ENCODE data around the gene PDE2A. TPM values are rescaled to one million over a fixed set of nuclear protein-coding genes. Genes with fewer than 3 reads are reported as not detected.

Gene PDE2A
- total RNA-seq, 1 experiment from 2014 or later, result 3.7 TPM

DNA sequence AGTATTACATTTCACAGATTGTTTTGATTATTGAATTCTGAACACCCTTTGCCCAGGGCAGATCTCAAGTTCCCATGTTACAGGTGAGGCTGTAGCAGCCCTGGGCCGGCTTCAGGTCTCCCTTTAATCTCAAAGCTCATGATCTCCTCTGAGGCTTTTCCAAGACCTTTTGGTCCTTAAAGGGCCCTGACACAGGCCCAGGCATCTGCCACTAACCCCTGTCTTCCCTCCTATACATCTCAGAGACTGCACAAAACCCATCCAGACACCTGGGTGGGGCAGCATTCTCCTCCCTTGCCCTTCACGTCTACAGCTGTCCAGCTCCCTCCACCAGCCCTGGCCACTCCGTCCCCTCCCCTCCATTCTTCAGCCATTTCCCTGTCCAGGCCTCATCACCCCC lies 37.8 kb downstream of the PDE2A start:
- peak; percentile 11; the same call in 1 of the 2 replicates for ATAC-seq
- Mint-ChIP-seq H3K36me3 (no peaks in the 10 kb centered on the region), H3K4me1 (peaks cover 38% of the 10 kb centered on the region), H3K4me3 (no peak overlapping the region), H3K27me3 (ENCODE audit: low read depth) (peaks cover 5% of the 10 kb centered on the region), H3K27ac (no peak overlapping the region), H3K9me3 (no peaks in the 10 kb centered on the region)
- DNase-seq (ENCODE audit: low spot score), result no peak
- ChIA-PET CTCF (interaction anchor here (0.9 to 4.5 kb wide), 15 partner anchors 19 to 165 kb away, joined by 3 to 60 read pairs (median 6); partner anchors contain the start of gene STARD10), POLR2A (interaction anchor here (1.4 kb wide), 1 partner anchor 51 kb away, joined by 5 read pairs; no protein-coding TSS in a partner anchor)
- TF ChIP-seq OVOL2 (CRISPR knock-in tag; IDR thresholded peaks at IDR 0.05; ENCODE audit: borderline replicate concordance) (no peak), NFYB (CRISPR knock-in tag; conservative IDR thresholded peaks at IDR 0.05; ENCODE audit: low read depth) (no peak), ZNF263 (CRISPR knock-in tag; IDR thresholded peaks at IDR 0.05; ENCODE audit: low read depth) (no peak), RELA (CRISPR knock-in tag; IDR thresholded peaks at IDR 0.05; ENCODE audit: borderline replicate concordance) (no peak), ZNF317 (CRISPR knock-in tag; IDR thresholded peaks at IDR 0.05; ENCODE audit: borderline replicate concordance, low read depth) (no peak), IRF2 (CRISPR knock-in tag; IDR thresholded peaks at IDR 0.05; ENCODE audit: borderline replicate concordance, low read depth) (no peak), FOXJ3 (CRISPR knock-in tag; IDR thresholded peaks at IDR 0.05; ENCODE audit: borderline replicate concordance) (no peak), JUN (CRISPR knock-in tag; IDR thresholded peaks at IDR 0.05) (no peak)
- TF ChIP-seq, protein P1, sequence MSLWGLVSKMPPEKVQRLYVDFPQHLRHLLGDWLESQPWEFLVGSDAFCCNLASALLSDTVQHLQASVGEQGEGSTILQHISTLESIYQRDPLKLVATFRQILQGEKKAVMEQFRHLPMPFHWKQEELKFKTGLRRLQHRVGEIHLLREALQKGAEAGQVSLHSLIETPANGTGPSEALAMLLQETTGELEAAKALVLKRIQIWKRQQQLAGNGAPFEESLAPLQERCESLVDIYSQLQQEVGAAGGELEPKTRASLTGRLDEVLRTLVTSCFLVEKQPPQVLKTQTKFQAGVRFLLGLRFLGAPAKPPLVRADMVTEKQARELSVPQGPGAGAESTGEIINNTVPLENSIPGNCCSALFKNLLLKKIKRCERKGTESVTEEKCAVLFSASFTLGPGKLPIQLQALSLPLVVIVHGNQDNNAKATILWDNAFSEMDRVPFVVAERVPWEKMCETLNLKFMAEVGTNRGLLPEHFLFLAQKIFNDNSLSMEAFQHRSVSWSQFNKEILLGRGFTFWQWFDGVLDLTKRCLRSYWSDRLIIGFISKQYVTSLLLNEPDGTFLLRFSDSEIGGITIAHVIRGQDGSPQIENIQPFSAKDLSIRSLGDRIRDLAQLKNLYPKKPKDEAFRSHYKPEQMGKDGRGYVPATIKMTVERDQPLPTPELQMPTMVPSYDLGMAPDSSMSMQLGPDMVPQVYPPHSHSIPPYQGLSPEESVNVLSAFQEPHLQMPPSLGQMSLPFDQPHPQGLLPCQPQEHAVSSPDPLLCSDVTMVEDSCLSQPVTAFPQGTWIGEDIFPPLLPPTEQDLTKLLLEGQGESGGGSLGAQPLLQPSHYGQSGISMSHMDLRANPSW (CRISPR knock-in tag; conservative IDR thresholded peaks at IDR 0.05; ENCODE audit: low read depth), result no peak
- TF ChIP-seq, protein P2, sequence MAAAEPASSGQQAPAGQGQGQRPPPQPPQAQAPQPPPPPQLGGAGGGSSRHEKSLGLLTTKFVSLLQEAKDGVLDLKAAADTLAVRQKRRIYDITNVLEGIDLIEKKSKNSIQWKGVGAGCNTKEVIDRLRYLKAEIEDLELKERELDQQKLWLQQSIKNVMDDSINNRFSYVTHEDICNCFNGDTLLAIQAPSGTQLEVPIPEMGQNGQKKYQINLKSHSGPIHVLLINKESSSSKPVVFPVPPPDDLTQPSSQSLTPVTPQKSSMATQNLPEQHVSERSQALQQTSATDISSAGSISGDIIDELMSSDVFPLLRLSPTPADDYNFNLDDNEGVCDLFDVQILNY (CRISPR knock-in tag; IDR thresholded peaks at IDR 0.05), result no peak
- TF ChIP-seq, protein P3, sequence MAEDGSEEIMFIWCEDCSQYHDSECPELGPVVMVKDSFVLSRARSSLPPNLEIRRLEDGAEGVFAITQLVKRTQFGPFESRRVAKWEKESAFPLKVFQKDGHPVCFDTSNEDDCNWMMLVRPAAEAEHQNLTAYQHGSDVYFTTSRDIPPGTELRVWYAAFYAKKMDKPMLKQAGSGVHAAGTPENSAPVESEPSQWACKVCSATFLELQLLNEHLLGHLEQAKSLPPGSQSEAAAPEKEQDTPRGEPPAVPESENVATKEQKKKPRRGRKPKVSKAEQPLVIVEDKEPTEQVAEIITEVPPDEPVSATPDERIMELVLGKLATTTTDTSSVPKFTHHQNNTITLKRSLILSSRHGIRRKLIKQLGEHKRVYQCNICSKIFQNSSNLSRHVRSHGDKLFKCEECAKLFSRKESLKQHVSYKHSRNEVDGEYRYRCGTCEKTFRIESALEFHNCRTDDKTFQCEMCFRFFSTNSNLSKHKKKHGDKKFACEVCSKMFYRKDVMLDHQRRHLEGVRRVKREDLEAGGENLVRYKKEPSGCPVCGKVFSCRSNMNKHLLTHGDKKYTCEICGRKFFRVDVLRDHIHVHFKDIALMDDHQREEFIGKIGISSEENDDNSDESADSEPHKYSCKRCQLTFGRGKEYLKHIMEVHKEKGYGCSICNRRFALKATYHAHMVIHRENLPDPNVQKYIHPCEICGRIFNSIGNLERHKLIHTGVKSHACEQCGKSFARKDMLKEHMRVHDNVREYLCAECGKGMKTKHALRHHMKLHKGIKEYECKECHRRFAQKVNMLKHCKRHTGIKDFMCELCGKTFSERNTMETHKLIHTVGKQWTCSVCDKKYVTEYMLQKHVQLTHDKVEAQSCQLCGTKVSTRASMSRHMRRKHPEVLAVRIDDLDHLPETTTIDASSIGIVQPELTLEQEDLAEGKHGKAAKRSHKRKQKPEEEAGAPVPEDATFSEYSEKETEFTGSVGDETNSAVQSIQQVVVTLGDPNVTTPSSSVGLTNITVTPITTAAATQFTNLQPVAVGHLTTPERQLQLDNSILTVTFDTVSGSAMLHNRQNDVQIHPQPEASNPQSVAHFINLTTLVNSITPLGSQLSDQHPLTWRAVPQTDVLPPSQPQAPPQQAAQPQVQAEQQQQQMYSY (CRISPR knock-in tag; IDR thresholded peaks at IDR 0.05), result no peak
- TF ChIP-seq, protein P4, sequence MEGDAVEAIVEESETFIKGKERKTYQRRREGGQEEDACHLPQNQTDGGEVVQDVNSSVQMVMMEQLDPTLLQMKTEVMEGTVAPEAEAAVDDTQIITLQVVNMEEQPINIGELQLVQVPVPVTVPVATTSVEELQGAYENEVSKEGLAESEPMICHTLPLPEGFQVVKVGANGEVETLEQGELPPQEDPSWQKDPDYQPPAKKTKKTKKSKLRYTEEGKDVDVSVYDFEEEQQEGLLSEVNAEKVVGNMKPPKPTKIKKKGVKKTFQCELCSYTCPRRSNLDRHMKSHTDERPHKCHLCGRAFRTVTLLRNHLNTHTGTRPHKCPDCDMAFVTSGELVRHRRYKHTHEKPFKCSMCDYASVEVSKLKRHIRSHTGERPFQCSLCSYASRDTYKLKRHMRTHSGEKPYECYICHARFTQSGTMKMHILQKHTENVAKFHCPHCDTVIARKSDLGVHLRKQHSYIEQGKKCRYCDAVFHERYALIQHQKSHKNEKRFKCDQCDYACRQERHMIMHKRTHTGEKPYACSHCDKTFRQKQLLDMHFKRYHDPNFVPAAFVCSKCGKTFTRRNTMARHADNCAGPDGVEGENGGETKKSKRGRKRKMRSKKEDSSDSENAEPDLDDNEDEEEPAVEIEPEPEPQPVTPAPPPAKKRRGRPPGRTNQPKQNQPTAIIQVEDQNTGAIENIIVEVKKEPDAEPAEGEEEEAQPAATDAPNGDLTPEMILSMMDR (IDR thresholded peaks at IDR 0.05), result no peak
- TF ChIP-seq, protein P5, sequence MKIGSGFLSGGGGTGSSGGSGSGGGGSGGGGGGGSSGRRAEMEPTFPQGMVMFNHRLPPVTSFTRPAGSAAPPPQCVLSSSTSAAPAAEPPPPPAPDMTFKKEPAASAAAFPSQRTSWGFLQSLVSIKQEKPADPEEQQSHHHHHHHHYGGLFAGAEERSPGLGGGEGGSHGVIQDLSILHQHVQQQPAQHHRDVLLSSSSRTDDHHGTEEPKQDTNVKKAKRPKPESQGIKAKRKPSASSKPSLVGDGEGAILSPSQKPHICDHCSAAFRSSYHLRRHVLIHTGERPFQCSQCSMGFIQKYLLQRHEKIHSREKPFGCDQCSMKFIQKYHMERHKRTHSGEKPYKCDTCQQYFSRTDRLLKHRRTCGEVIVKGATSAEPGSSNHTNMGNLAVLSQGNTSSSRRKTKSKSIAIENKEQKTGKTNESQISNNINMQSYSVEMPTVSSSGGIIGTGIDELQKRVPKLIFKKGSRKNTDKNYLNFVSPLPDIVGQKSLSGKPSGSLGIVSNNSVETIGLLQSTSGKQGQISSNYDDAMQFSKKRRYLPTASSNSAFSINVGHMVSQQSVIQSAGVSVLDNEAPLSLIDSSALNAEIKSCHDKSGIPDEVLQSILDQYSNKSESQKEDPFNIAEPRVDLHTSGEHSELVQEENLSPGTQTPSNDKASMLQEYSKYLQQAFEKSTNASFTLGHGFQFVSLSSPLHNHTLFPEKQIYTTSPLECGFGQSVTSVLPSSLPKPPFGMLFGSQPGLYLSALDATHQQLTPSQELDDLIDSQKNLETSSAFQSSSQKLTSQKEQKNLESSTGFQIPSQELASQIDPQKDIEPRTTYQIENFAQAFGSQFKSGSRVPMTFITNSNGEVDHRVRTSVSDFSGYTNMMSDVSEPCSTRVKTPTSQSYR (CRISPR knock-in tag; IDR thresholded peaks at IDR 0.05), result no peak
- TF ChIP-seq, protein P6, sequence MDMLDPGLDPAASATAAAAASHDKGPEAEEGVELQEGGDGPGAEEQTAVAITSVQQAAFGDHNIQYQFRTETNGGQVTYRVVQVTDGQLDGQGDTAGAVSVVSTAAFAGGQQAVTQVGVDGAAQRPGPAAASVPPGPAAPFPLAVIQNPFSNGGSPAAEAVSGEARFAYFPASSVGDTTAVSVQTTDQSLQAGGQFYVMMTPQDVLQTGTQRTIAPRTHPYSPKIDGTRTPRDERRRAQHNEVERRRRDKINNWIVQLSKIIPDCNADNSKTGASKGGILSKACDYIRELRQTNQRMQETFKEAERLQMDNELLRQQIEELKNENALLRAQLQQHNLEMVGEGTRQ (CRISPR knock-in tag; IDR thresholded peaks at IDR 0.05), result no peak
- TF ChIP-seq, protein P7, sequence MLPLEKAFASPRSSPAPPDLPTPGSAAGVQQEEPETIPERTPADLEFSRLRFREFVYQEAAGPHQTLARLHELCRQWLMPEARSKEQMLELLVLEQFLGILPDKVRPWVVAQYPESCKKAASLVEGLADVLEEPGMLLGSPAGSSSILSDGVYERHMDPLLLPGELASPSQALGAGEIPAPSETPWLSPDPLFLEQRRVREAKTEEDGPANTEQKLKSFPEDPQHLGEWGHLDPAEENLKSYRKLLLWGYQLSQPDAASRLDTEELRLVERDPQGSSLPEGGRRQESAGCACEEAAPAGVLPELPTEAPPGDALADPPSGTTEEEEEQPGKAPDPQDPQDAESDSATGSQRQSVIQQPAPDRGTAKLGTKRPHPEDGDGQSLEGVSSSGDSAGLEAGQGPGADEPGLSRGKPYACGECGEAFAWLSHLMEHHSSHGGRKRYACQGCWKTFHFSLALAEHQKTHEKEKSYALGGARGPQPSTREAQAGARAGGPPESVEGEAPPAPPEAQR (CRISPR knock-in tag; IDR thresholded peaks at IDR 0.05), result no peak
- TF ChIP-seq, protein P8, sequence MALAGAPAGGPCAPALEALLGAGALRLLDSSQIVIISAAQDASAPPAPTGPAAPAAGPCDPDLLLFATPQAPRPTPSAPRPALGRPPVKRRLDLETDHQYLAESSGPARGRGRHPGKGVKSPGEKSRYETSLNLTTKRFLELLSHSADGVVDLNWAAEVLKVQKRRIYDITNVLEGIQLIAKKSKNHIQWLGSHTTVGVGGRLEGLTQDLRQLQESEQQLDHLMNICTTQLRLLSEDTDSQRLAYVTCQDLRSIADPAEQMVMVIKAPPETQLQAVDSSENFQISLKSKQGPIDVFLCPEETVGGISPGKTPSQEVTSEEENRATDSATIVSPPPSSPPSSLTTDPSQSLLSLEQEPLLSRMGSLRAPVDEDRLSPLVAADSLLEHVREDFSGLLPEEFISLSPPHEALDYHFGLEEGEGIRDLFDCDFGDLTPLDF (CRISPR knock-in tag; IDR thresholded peaks at IDR 0.05), result no peak

Measured in WTC11 (cell line).